ENCODE data around the gene MPST.

Gene MPST

DNA sequence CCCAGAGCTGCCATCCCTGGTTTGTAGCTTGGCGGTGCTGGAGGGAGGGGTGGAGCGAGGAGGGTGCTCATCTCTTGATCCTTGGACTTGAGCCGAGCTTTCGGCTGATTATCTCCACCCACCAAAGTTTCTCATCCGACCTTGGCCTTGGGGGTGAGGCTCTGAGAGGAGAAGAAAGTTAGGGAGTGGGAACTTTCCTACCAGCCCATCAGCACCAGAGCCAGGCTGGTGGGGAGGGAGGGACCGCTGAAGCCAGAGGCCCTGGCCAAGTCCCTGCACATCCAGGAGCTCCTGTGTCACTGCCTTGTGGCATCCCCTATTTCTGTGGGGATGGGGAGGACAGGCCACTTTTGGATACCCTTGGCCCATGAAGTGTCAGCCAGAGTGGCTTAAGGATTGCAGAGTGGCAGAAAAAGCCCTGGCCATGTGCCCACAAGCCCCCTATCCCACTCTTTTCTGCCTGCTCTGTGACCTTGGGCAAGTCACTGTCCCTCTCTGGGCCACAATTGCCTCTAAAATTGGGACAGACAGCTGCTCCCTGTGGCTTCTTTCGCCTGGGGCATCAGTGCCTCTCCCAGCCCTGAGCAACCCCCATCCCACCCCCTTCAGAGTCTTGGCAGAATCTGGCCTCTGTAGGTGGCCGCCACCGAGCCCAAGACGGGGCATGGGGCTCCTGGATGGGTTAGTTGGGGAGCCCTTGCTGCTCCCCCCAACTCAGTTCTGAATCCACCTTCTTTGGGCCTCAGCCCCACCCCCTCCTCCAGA lies 42.3 kb downstream of the MPST start:
- TF ChIP-seq CTCF (conservative IDR thresholded peaks at IDR 0.05; ENCODE audit: low read depth, low read length), result no peak
- no peaks in the 10 kb centered on the region for H4K20me1 ChIP-seq (ENCODE audit: insufficient read depth)
- no peaks in the 10 kb centered on the region for H3K79me2 ChIP-seq (ENCODE audit: insufficient read depth, low read depth)
- no peak overlapping the region for H3K4me3 ChIP-seq (IDR thresholded peaks at IDR 0.05; ENCODE audit: insufficient read depth, low read depth, low read length)
- no peak overlapping the region for H2AFZ ChIP-seq (ENCODE audit: low read depth)
- no peak overlapping the region for H3K9ac ChIP-seq
- no peaks in the 10 kb centered on the region for H3K4me1 ChIP-seq (ENCODE audit: low read depth, poor library complexity, severe bottlenecking)
- no peak overlapping the region for H3K27ac ChIP-seq
- H3K27me3 ChIP-seq (ENCODE audit: insufficient read depth, low read depth), result no peaks in the 10 kb centered on the region
- H3K4me2 ChIP-seq, result no peak overlapping the region
- no peaks in the 10 kb centered on the region for H3K36me3 ChIP-seq (ENCODE audit: insufficient read depth)

GRCh38 chr22:37062376-37062675 lies 42.8 kb downstream of the MPST start:
- Histone ChIP-seq H3K4me2 (no peak overlapping the region), H3K9ac (no peak overlapping the region)
- TF ChIP-seq CTCF (conservative IDR thresholded peaks at IDR 0.05; ENCODE audit: low read depth, low read length), result no peak

GRCh38 chr22:37062702-37063381 lies 43.3 kb downstream of the MPST start:
- H3K4me1 ChIP-seq (ENCODE audit: low read depth, poor library complexity, severe bottlenecking), result no peaks in the 10 kb centered on the region
- peaks cover 4% of the 10 kb centered on the region; the same call in 1 of the 2 replicates for H3K27me3 ChIP-seq (ENCODE audit: insufficient read depth, low read depth)
- no peak overlapping the region for H3K9ac ChIP-seq
- H3K4me3 ChIP-seq (IDR thresholded peaks at IDR 0.05; ENCODE audit: insufficient read depth, low read depth, low read length), result no peak overlapping the region
- TF ChIP-seq CTCF (conservative IDR thresholded peaks at IDR 0.05; ENCODE audit: low read depth, low read length), result no peak
- H2AFZ ChIP-seq (ENCODE audit: low read depth), result no peak overlapping the region
- no peaks in the 10 kb centered on the region for H3K36me3 ChIP-seq (ENCODE audit: insufficient read depth)
- no peak overlapping the region for H3K4me2 ChIP-seq
- H3K79me2 ChIP-seq (ENCODE audit: insufficient read depth, low read depth), result no peaks in the 10 kb centered on the region
- H4K20me1 ChIP-seq (ENCODE audit: insufficient read depth), result no peaks in the 10 kb centered on the region
- H3K27ac ChIP-seq, result no peak overlapping the region

More at GRCh38 chr22:37062376-37062675, 42.8 kb downstream of the MPST start:
- no peak overlapping the region for H3K27ac ChIP-seq
- H3K27me3 ChIP-seq (ENCODE audit: insufficient read depth, low read depth), result peaks cover under 1% of the 10 kb centered on the region; the same call in 1 of the 2 replicates
- no peaks in the 10 kb centered on the region for H4K20me1 ChIP-seq (ENCODE audit: insufficient read depth)
- H3K4me1 ChIP-seq (ENCODE audit: low read depth, poor library complexity, severe bottlenecking), result no peaks in the 10 kb centered on the region
- H2AFZ ChIP-seq (ENCODE audit: low read depth), result no peak overlapping the region
- no peak overlapping the region for H3K4me3 ChIP-seq (IDR thresholded peaks at IDR 0.05; ENCODE audit: insufficient read depth, low read depth, low read length)
- no peaks in the 10 kb centered on the region for H3K36me3 ChIP-seq (ENCODE audit: insufficient read depth)
- H3K79me2 ChIP-seq (ENCODE audit: insufficient read depth, low read depth), result no peaks in the 10 kb centered on the region

DNA sequence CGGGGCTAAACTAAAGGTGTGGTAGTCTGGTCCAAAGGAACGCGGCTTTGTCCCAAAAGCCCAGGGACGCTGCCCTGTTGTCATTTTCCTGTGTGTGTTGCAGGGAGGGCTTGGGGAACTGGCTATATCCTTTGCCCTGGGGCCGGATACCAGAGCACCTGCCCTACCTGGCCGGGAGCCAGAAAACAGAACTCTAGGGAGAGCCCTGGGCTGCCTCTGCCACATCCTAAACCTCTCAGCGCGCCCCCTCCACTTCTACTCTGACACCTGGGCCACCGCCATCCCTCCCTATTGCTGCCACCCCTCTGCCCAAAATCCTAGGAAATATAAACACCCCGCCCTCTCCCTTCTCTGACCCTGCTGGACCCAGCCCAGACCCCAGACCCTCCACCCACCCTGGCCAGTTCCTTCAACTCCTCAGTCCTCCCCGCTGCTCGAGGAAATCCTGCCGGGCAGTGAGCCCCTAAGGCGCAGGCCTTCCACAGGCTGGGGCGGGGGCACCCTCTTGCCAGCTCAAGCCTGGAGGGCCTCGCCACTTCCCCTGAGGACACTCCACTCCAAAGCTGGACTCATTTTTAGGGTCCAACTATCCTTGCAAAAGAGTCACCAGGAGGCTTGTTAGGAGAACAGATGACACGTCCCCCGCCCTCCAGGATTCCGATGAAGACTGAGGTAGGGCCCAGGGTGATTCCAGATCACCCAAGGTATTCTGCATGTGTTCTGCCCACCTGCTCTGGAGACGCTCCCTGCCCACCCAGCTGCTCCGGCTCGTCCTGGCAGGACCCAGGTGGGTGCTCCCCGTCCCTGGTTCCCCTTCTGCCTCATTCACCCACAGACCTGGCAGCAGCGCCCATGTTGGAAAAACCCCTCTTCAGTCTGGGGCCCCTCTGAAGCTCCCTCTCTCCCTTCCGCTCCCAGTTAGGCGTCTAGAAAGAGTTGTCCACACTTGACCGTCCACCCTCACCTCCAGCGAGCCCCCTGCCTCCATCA lies 44.2 kb downstream of the MPST start:
- H3K4me1 ChIP-seq (ENCODE audit: low read depth, poor library complexity, severe bottlenecking), result no peaks in the 10 kb centered on the region
- H3K27ac ChIP-seq, result no peak overlapping the region
- H2AFZ ChIP-seq (ENCODE audit: low read depth), result no peak overlapping the region
- H3K9ac ChIP-seq, result no peak overlapping the region
- no peak for TF ChIP-seq CTCF (conservative IDR thresholded peaks at IDR 0.05; ENCODE audit: low read depth, low read length)
- no peaks in the 10 kb centered on the region for H4K20me1 ChIP-seq (ENCODE audit: insufficient read depth)
- H3K36me3 ChIP-seq (ENCODE audit: insufficient read depth), result no peaks in the 10 kb centered on the region
- peaks cover 12% of the 10 kb centered on the region; the same call in 1 of the 2 replicates for H3K27me3 ChIP-seq (ENCODE audit: insufficient read depth, low read depth)
- no peaks in the 10 kb centered on the region for H3K79me2 ChIP-seq (ENCODE audit: insufficient read depth, low read depth)
- no peak overlapping the region for H3K4me3 ChIP-seq (IDR thresholded peaks at IDR 0.05; ENCODE audit: insufficient read depth, low read depth, low read length)
- H3K4me2 ChIP-seq, result no peak overlapping the region

Data from KMS-11 (cell line).